Measurements from ENCODE around the gene BCL7C. TPM values are rescaled to one million over a fixed set of nuclear protein-coding genes. Genes with fewer than 3 reads are reported as not detected.
A peak's percentile ranks its signal among the peaks of the same experiment; 100 is the strongest.
"Not testable (repeated sequence)": the region's sequence is repeated elsewhere in the genome, so short reads cannot be mapped to it uniquely, and the experiment has no call there.

BCL7C gene
- 10 to 100 TPM; 24.2 to 31.3 (median 27.0) TPM for total RNA-seq
- 10 to 100 TPM; 30.5 to 68.8 TPM for polyA plus RNA-seq
- long read RNA-seq, donor 1, transcript BCL7C-201 (6 exons, 1,740 nt): major isoform, 18 of 44 reads
- long read RNA-seq, donor 1, transcript BCL7C-203 (6 exons, 1,603 nt): minor isoform, 15 of 44 reads
- long read RNA-seq, donor 1, partial matches to known transcripts: 0 of 44 reads
- long read RNA-seq, donor 1, other reads (novel, unspliced or antisense): 10 of 44 reads
- long read RNA-seq, donor 2, transcript BCL7C-203 (6 exons, 1,603 nt): minor isoform, 11 of 61 reads
- long read RNA-seq, donor 2, transcript BCL7C-201 (6 exons, 1,740 nt): major isoform, 36 of 61 reads
- long read RNA-seq, donor 2, partial matches to known transcripts: 5 of 61 reads
- long read RNA-seq, donor 2, other reads (novel, unspliced or antisense): 8 of 61 reads
- long read RNA-seq, donor 3, partial matches to known transcripts: 1 of 12 reads
- long read RNA-seq, donor 3, other reads (novel, unspliced or antisense): 6 of 12 reads

DNA sequence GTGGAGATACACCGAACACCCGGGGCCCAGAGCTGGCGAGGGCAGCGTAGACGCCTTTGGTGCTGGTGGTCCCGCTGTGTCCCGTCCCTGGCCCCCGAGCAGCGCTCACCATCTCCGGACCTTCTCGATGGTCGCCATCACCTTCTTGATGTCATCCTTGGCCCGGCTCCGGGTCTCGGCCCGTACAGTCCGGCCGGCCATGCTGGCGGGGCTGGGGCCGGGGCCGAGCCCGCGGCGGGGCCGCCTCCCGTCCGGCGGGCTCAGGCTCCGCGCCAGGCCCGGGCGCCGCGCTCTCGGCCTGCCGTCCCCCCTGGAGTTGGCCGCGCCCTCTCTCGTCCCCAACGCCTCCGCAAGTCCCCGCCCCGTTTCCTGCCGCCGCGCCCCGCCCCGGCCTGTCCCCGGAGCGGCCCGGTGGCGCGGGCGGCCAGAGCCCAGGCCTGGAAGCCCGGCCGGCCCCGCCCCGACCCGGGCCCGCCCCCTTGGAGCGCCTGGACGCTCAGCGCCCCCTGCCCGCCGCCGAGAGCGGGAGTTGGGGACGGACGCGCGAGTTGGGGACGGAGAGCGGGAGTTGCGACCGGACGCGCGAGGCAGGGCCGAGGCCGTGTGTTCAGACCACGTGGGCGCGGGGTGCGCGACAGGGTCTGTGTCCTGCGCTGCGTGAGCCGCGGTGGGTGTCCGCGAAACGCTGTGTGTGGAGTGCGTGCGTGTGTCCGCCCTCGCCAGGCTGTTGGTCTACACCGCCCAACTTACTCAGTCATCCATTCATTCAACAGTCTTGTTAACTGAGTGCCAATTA lies at the start of gene BCL7C:
BCL7C (minus strand) TSS at position 334 of the 796 bp plus-strand sequence; CDS start at position 201, 133 bp downstream.
- ATAC-seq (peak; percentile 70 to 89 (median 86)), DNase-seq (peak; percentile 94 to 96)
- 0 to 1% methylated on average over 63 to 97 of the region's 97 CpGs for WGBS, 2 donors
- Histone ChIP-seq H3K27me3 (no peaks in the 10 kb centered on the region), H3K27ac (peak within 1 kb of the TSS; percentile 92 to 100 (median 97)), H3K4me3 (peak within 1 kb of the TSS; percentile 73 to 100 (median 94)), H3K9me3 (no peaks in the 10 kb centered on the region), H3K4me1 (peaks cover 13 to 48% (median 36%) of the 10 kb centered on the region in 9 donors), H3K36me3 (peaks cover 0 to 38% (median 17%) of the 10 kb centered on the region in 9 donors)
- peak in 8 of 9 donors; percentile 37 to 81 (median 58) for TF ChIP-seq CTCF (IDR thresholded peaks at IDR 0.05)
- intact Hi-C loops (cut with DNase I): loop anchor here in 3 of 10 donors (1.0 to 5.0 kb wide), 3 partner anchors 28 to 49 kb away; no protein-coding TSS in a partner anchor

DNA sequence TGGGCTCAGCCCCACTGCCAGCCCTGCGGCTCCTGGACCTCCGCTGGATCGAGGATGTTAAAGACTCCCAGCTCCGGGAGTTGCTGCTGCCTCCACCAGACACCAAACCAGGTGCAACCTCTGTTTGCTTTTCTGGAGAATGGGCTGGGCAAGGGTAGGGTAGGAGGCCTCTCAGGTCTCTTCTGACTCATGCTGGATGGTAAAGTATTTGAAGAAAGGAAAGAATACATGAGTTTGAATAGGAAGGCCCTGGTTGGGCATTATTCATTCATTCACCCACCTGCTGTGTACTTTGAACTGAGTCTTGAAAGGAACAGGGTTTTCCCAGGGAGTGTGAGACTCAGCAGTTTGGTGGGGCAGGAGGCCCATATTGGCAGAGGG lies 48.5 kb upstream of the BCL7C start:
- ATAC-seq: no peak
- peaks cover 0 to 62% (median 0%) of the 10 kb centered on the region in 9 donors for H3K36me3 ChIP-seq

GRCh38 chr16:30941600-30942425 lies 47.9 kb upstream of the BCL7C start:
- H3K27me3 ChIP-seq: no peaks in the 10 kb centered on the region
- H3K9me3 ChIP-seq: no peaks in the 10 kb centered on the region
- H3K4me1 ChIP-seq: peaks cover 0 to 24% (median 8%) of the 10 kb centered on the region in 9 donors
- H3K27ac ChIP-seq: no peak overlapping the region
- peak; percentile 82 to 92 (median 88) for ATAC-seq
- intact Hi-C loops (cut with DNase I): no loop called here
- H3K36me3 ChIP-seq: peaks cover 0 to 63% (median 0%) of the 10 kb centered on the region in 9 donors
- peak; percentile 75 to 92 (median 88) for TF ChIP-seq CTCF (IDR thresholded peaks at IDR 0.05)
- peak; percentile 71 to 73 for DNase-seq
- 24 to 27% methylated on average over 15 of the region's 15 CpGs for WGBS, 2 donors
- no peak overlapping the region for H3K4me3 ChIP-seq

More for the DNA sequence above, 48.5 kb upstream of the BCL7C start:
- Histone ChIP-seq H3K27me3 (no peaks in the 10 kb centered on the region), H3K27ac (no peak overlapping the region), H3K4me3 (no peak overlapping the region), H3K4me1 (peaks cover 0 to 23% (median 8%) of the 10 kb centered on the region in 9 donors), H3K9me3 (no peaks in the 10 kb centered on the region)
- intact Hi-C loops (cut with DNase I): no loop called here
- no peak for DNase-seq
- WGBS, 2 donors: 87 to 91% methylated on average over 4 of the region's 4 CpGs
- no peak for TF ChIP-seq CTCF (IDR thresholded peaks at IDR 0.05)

GRCh38 chr16:30939571-30939970 lies 45.7 kb upstream of the BCL7C start:
- WGBS, 2 donors: 94 to 95% methylated on average over 8 of the region's 8 CpGs
- H3K4me3 ChIP-seq; DNase-seq; H3K27ac ChIP-seq; ATAC-seq; H3K27me3 ChIP-seq; H3K9me3 ChIP-seq; intact Hi-C loops (cut with DNase I): not testable (repeated sequence)
- H3K4me1 ChIP-seq: peaks cover 0 to 28% (median 8%) of the 10 kb centered on the region in 9 donors
- peaks cover 0 to 61% (median 0%) of the 10 kb centered on the region in 9 donors for H3K36me3 ChIP-seq
